H9 (cell line): ENCODE measurements around the gene MRPL34. TPM values are rescaled to one million over a fixed set of nuclear protein-coding genes. Genes with fewer than 3 reads are reported as not detected.

Experiments
- DNase-seq: peaks from one replicate; pipeline ENCODE4 v3.0.0-alpha.2; 2017
- H2AFZ ChIP-seq: one replicate; pipeline ENCODE4 v1.6.1; 2013; ENCODE audit warnings: mild to moderate bottlenecking, low read length, control low read depth, moderate library complexity
- H2AK5ac ChIP-seq: 2 replicates; pipeline ENCODE4 v1.6.1; 2013; ENCODE audit warnings: low read length, control low read depth, mixed read lengths; ENCODE audit not compliant: insufficient read length
- H2BK120ac ChIP-seq: one replicate; pipeline ENCODE4 v1.6.1; 2013; ENCODE audit warnings: low read depth, mild to moderate bottlenecking, low read length, control low read depth, inconsistent platforms; ENCODE audit not compliant: poor library complexity, severe bottlenecking
- H2BK12ac ChIP-seq: 2 replicates; pipeline ENCODE4 v1.6.1; 2013; ENCODE audit warnings: low read length, control low read depth, mixed read lengths, low read depth; ENCODE audit not compliant: insufficient read length
- H2BK15ac ChIP-seq: 2 replicates; pipeline ENCODE4 v1.6.1; 2013; ENCODE audit warnings: low read depth, low read length, control low read depth
- H2BK20ac ChIP-seq: one replicate; pipeline ENCODE4 v1.6.1; 2013; ENCODE audit warnings: low read depth, mild to moderate bottlenecking, low read length, control low read depth, inconsistent platforms; ENCODE audit not compliant: poor library complexity, severe bottlenecking
- H2BK5ac ChIP-seq: 2 replicates; pipeline ENCODE4 v1.6.1; 2013; ENCODE audit warnings: low read length, control low read depth, mixed read lengths; ENCODE audit not compliant: insufficient read length
- H3K14ac ChIP-seq: 2 replicates; pipeline ENCODE4 v1.6.1; 2013; ENCODE audit warnings: low read length, control low read depth; ENCODE audit not compliant: insufficient read depth
- H3K18ac ChIP-seq: 2 replicates; pipeline ENCODE4 v1.6.1; 2013; ENCODE audit warnings: low read depth, mild to moderate bottlenecking, mixed read lengths, low read length, control low read depth; ENCODE audit not compliant: insufficient read length
- H3K23ac ChIP-seq: 2 replicates; pipeline ENCODE4 v1.6.1; 2013; ENCODE audit warnings: low read length, control low read depth, mixed read lengths, low read depth; ENCODE audit not compliant: insufficient read length
- H3K23me2 ChIP-seq: 2 replicates; pipeline ENCODE4 v1.6.1; 2013; ENCODE audit warnings: low read depth, mild to moderate bottlenecking, mixed read lengths, low read length, control low read depth; ENCODE audit not compliant: insufficient read length, poor library complexity, severe bottlenecking
- H3K27ac ChIP-seq: 2 replicates; pipeline ENCODE4 v1.5.1; 2013; ENCODE audit warnings: low read length, control low read depth, mixed read lengths, low read depth; ENCODE audit not compliant: insufficient read length
- H3K27me3 ChIP-seq: 2 replicates; pipeline ENCODE4 v1.6.1; 2013; ENCODE audit warnings: low read length, control low read depth, inconsistent platforms; ENCODE audit not compliant: insufficient read depth
- H3K4ac ChIP-seq: 2 replicates; pipeline ENCODE4 v1.6.1; 2013; ENCODE audit warnings: low read depth, mild to moderate bottlenecking, control low read depth, inconsistent platforms, low read length, moderate library complexity
- H3K4me1 ChIP-seq: 2 replicates; pipeline ENCODE4 v1.6.1; 2013; ENCODE audit warnings: low read length, control low read depth, inconsistent platforms; ENCODE audit not compliant: insufficient read depth
- H3K4me2 ChIP-seq: 2 replicates; pipeline ENCODE4 v1.6.1; 2013; ENCODE audit warnings: low read length, control low read depth, mixed read lengths; ENCODE audit not compliant: insufficient read length, insufficient read depth
- H3K56ac ChIP-seq: 2 replicates; pipeline ENCODE4 v1.6.1; 2013; ENCODE audit warnings: low read depth, mild to moderate bottlenecking, mixed read lengths, low read length, control low read depth; ENCODE audit not compliant: insufficient read length
- H3K79me1 ChIP-seq: 2 replicates; pipeline ENCODE4 v1.6.1; 2013; ENCODE audit warnings: low read depth, mild to moderate bottlenecking, moderate library complexity, low read length, control low read depth, inconsistent platforms; ENCODE audit not compliant: insufficient read depth, poor library complexity, severe bottlenecking
- H3K79me2 ChIP-seq: 2 replicates; pipeline ENCODE4 v1.6.1; 2013; ENCODE audit warnings: low read length, control low read depth, inconsistent platforms; ENCODE audit not compliant: insufficient read depth
- H3K9ac ChIP-seq: 2 replicates; pipeline ENCODE4 v1.6.1; 2013; ENCODE audit warnings: low read length, control low read depth, mixed read lengths; ENCODE audit not compliant: insufficient read length; ENCODE audit errors: extremely low read depth
- H3K9me3 ChIP-seq: one replicate; pipeline ENCODE4 v1.6.1; 2013; ENCODE audit warnings: low read depth, low read length, inconsistent platforms; ENCODE audit not compliant: control insufficient read depth
- H3T11ph ChIP-seq: one replicate; pipeline ENCODE4 v1.6.1; 2013; ENCODE audit warnings: mild to moderate bottlenecking, low read length, control low read depth, inconsistent platforms
- H4K20me1 ChIP-seq: one replicate; pipeline ENCODE4 v1.6.1; 2013; ENCODE audit not compliant: control insufficient read depth, insufficient read length, insufficient read depth
- H4K5ac ChIP-seq: 2 replicates; pipeline ENCODE4 v1.6.1; 2013; ENCODE audit warnings: low read depth, mild to moderate bottlenecking, mixed read lengths, low read length, control low read depth; ENCODE audit not compliant: insufficient read length
- H4K8ac ChIP-seq: replicated peaks from 2 replicates; pipeline ENCODE4 v1.6.1; 2013; ENCODE audit warnings: low read length, control low read depth, mixed read lengths, low read depth; ENCODE audit not compliant: insufficient read length
- H4K91ac ChIP-seq: 2 replicates; pipeline ENCODE4 v1.6.1; 2013; ENCODE audit warnings: low read depth, mild to moderate bottlenecking, moderate library complexity, mixed read lengths, low read length, control low read depth; ENCODE audit not compliant: insufficient read length
- H3K27ac Mint-ChIP-seq, 3 experiments: 2 replicates in 2 of 3; 3 replicates in 1 of 3; pipeline ENCODE4 v1.8.0; 2020 to 2021; ENCODE audit warnings: mixed read lengths in 3 of 3, mild to moderate bottlenecking in 1 of 3, moderate library complexity in 1 of 3
- H3K27me3 Mint-ChIP-seq: 2 replicates; pipeline ENCODE4 v1.8.0; 2021; ENCODE audit warnings: low read depth, mild to moderate bottlenecking, moderate library complexity, mixed read lengths
- H3K36me3 Mint-ChIP-seq, 3 experiments: 2 replicates in 2 of 3; 3 replicates in 1 of 3; pipeline ENCODE4 v1.8.0; 2020 to 2021; ENCODE audit warnings: low read depth in 3 of 3, mixed read lengths in 3 of 3; ENCODE audit not compliant: insufficient read depth in 1 of 3
- H3K4me1 Mint-ChIP-seq, 2 experiments: 2 replicates each; pipeline ENCODE4 v1.8.0; 2020; ENCODE audit warnings: mixed read lengths in 2 of 2
- H3K4me3 Mint-ChIP-seq, 2 experiments: 2 replicates in 1 of 2; 3 replicates in 1 of 2; pipeline ENCODE4 v1.8.0; 2020 to 2021; ENCODE audit warnings: mild to moderate bottlenecking in 2 of 2, mixed read lengths in 2 of 2, moderate library complexity in 1 of 2
- H3K9me3 Mint-ChIP-seq, 2 experiments: 2 replicates in 1 of 2; 3 replicates in 1 of 2; pipeline ENCODE4 v1.8.0; 2020; ENCODE audit warnings: mild to moderate bottlenecking in 2 of 2, mixed read lengths in 2 of 2, moderate library complexity in 1 of 2
- CTCF ChIP-seq: fragments of 200-600 bp; sonication (generic); conservative IDR thresholded peaks from 3 replicates; pipeline ENCODE4 v1.8.0; 2021; ENCODE audit warnings: antibody characterized with exemption, mild to moderate bottlenecking
- WGBS: extraction: QIAGEN DNeasy Blood & Tissue Kit; methylation state at CpG from one replicate; pipeline ENCODE4 v1.1.7; 2013; ENCODE audit warnings: missing lambda C conversion rate, low lambda C conversion rate, mixed read lengths; ENCODE audit not compliant: insufficient read length; ENCODE audit errors: extremely low coverage; 5-methylcytosine and 5-hydroxymethylcytosine counted together
- total RNA-seq: library from RNA; stranded (reverse); gene quantifications from 2 replicates; pipeline ENCODE4 v1.2.1, GENCODE V29; 2021

MRPL34 gene
- total RNA-seq, 1 experiment from 2014 or later, result 84.6 TPM

- Histone ChIP-seq H2AFZ (no peak overlapping the region), H3K14ac (no peak overlapping the region; the same call in 1 of the 2 replicates), H3K27me3 (no peaks in the 10 kb centered on the region), H2BK20ac (no peak overlapping the region), H4K20me1 (no peaks in the 10 kb centered on the region), H4K5ac (no peak overlapping the region), H3K56ac (no peak overlapping the region), H3K4me1 (peaks cover 4% of the 10 kb centered on the region; the same call in 1 of the 2 replicates), H3K4me2 (no peak overlapping the region), H2BK5ac (no peak overlapping the region), H3T11ph (no peak overlapping the region), H3K27ac (no peak overlapping the region), H4K8ac (no peak overlapping the region), H2AK5ac (no peak overlapping the region), H3K18ac (no peak overlapping the region), H3K79me1 (no peaks in the 10 kb centered on the region), H3K79me2 (no peaks in the 10 kb centered on the region), H3K23ac (no peak overlapping the region), H2BK120ac (no peak overlapping the region), H4K91ac (no peak overlapping the region), H3K23me2 (no peaks in the 10 kb centered on the region), H3K9ac (no peak overlapping the region), H3K4ac (no peak overlapping the region), H2BK15ac (no peak overlapping the region), H2BK12ac (no peak overlapping the region), H3K9me3 (peaks cover 13% of the 10 kb centered on the region)
- H3K9me3 Mint-ChIP-seq, result no peaks in the 10 kb centered on the region; a peak in 1 of 5 replicates
- H3K27ac Mint-ChIP-seq, result peak overlapping the region in 2 of 3 experiments; percentile 28 to 40; a peak in 2 of 7 replicates
- WGBS, result no CpG with 5 or more reads among the region's 16 CpGs
- no peak for TF ChIP-seq CTCF
- H3K36me3 Mint-ChIP-seq, result peaks cover 0 to 13% (median 0%) of the 10 kb centered on the region in 3 experiments; a peak in 3 of 7 replicates
- H3K4me1 Mint-ChIP-seq, result peaks cover 15 to 28% of the 10 kb centered on the region in 2 experiments
- no peak for DNase-seq
- H3K27me3 Mint-ChIP-seq, result peaks cover 1% of the 10 kb centered on the region
- no peak overlapping the region for H3K4me3 Mint-ChIP-seq
Observed at GRCh38 chr19:17262557-17262956, 43.1 kb upstream of the MRPL34 start.
